GM19043 (cell line): ENCODE results near the gene GALNT4.

Experiments used
- ATAC-seq: cut with Tn5 transposase; IDR thresholded peaks from one replicate; pipeline ENCODE4 v1.9.1; 2021; ENCODE audit warnings: low read depth; ENCODE audit not compliant: unreplicated experiment

Gene GALNT4

GRCh38 chr12:89524541-89525304 is at the start of gene GALNT4:
TSS of gene GALNT4 (minus strand) at chr12:89524796. CDS start at chr12:89524549, 247 bp downstream.
- ATAC-seq, result peak; percentile 68

- ATAC-seq, result no peak
These were observed 48.6 kb upstream of the GALNT4 start for GRCh38 chr12:89573051-89573810.

DNA sequence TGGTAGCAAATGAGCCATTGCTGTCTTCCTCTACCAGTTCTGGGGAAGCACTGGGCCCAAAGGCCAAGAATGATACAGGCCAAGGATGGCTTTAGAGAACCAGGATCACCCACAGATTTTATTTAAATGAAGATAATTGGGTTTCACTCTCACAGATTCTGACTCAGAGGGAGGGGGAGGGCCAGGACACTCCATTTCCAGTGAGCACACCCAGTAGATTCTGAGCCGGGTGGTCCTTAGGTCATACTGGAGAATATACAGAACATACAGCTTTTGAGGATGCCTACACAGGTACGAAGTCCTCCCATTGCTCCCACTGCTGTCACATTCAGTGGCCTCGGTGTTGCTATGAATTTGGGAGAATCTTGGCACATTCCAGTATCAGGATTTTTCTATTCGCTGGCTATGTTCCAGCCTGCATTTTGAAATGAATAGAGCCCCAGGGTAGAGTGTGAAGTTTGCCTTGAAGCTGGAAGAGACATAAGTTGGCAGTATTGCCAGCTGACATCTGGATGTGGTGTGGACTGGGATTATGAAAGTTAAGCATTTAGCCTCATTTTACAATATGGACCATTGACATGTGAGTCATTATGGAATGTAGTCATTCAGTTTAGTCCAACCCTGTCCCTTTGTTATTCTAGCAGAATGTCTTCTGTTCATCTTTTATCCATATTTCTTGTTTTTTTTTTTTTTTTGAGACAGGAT is 47.0 kb upstream of the GALNT4 start:
- ATAC-seq, result no peak

GRCh38 chr12:89568484-89568883 is 43.9 kb upstream of the GALNT4 start:
- no peak for ATAC-seq

GRCh38 chr12:89567691-89568239 is 43.2 kb upstream of the GALNT4 start:
- ATAC-seq, result no peak

DNA sequence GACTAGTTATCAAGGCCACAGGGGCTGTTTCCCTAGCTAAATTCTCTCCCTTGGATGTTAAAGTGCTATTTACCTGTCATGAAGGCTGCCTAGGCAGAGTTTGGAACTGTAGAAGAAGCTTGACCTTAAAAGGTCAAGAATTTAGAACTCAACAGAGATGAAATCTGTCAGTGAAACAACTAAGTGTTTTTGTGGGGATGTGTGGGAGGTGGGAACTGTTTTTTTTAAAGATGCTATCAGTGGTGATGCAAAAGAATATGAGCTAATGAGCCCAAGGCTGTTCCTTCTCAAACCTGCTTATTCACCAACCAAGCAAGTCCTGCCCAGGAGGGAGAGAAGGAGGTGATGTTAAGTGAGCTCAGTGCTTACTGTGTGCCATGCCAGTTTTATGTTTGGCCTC is 42.0 kb upstream of the GALNT4 start:
- ATAC-seq, result no peak

DNA sequence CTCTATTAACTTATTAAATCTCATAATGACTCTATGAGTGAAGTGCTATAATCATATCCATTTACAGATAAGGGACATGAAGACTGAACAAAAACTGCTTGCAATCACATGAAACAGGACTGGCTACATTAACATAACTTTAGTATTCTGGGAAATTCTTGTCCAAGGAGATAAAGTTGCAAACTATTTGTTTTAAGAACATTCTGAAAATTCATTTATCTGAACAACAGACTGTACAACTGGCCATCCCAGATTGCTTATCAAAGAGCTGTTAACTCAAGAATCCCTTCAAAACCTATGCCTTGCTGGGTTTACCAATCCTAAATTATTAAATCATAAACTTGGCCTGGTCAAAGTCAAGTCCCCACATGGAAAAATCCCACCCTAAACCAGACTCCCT is 40.4 kb upstream of the GALNT4 start:
- no peak for ATAC-seq

DNA sequence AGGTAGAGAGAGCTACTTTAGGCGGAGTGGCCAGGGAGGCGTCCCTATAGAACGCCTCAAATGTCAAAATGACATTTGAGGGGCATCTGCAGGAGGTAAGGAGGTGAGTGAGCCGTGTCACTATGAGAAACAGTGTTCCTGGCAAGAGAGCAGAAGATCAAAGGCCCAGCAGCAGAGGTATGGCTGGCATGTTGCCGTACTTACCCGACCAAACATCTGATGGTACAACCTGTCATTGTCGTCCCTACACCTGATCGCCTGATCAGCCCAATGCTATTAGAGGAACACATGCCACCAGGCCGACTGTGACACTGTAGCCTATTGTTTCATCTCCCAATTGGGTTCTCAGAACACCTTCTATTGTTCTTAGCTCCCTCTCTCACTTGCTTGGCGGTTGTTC is 35.2 kb upstream of the GALNT4 start:
- ATAC-seq, result no peak

DNA sequence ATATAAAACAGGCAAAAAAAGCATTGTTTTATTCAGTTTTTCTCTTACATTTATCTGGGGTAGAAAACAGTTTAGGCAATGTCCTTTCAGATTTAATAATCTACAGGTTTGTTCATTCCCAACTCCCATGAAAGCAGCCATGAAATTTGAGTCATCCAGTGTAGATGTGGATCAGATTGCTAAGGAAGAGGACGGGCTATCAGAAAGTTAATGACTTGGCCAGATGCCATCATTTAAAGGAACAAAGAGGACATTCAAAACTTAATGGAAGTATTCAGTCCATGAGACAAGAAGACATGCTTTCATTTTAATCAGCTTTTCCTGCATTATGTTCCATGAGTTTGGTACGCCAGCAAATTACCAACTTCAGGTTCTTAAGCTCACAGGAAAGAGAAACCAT is 32.4 kb upstream of the GALNT4 start:
- ATAC-seq, result no peak

- no peak for ATAC-seq
These were observed 27.8 kb upstream of the GALNT4 start for GRCh38 chr12:89552376-89552775.

- ATAC-seq, result no peak
These were observed 27.2 kb upstream of the GALNT4 start for GRCh38 chr12:89551747-89552146.

DNA sequence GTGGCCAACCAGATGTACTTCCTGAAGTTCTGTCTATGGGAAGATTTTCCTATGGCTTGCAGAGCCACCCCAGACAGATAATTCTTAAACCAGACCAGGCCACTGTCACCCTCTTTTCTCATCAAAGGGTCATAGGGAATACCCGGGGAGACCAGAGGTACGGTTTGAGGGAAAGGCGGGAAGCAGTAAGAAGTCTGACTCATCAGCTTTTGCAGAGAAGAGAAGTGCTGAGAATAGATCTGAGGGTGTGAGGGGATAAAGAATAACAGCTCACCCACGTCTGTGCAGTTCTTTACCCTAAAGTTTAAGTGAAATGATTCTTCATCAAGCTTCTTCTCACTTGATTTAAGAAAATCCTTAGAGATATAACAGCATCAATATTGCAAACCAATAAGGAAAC is 22.5 kb upstream of the GALNT4 start:
- no peak for ATAC-seq

DNA sequence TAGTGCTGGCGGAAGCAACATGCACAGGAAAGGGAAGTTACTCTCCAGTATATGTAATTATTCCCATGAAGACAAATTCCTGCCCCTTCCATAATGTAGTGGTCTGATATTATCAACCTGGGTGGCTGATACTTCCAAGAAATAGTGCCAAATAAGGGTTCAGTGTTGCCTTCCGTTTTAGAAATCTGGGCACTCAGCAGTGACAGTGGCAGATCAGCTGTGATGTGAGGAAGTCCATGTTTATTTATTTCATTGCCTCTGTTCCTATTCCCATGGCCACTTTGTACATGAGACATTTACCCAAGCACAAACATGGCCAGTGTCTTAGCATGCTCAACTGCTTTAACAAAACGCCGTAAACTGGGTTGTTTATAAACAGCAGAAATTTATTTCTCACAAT is 21.6 kb upstream of the GALNT4 start:
- no peak for ATAC-seq

GRCh38 chr12:89544681-89545184 is 20.1 kb upstream of the GALNT4 start:
- ATAC-seq, result no peak

- ATAC-seq, result no peak
These were observed 19.4 kb upstream of the GALNT4 start for GRCh38 chr12:89544022-89544421.

GRCh38 chr12:89542912-89543592 is 18.5 kb upstream of the GALNT4 start:
- peak; percentile 86 for ATAC-seq

GRCh38 chr12:89542236-89542635 is 17.6 kb upstream of the GALNT4 start:
- no peak for ATAC-seq

GRCh38 chr12:89540586-89540985 is 16.0 kb upstream of the GALNT4 start:
- no peak for ATAC-seq

GRCh38 chr12:89539426-89540223 is 15.0 kb upstream of the GALNT4 start:
- no peak for ATAC-seq

DNA sequence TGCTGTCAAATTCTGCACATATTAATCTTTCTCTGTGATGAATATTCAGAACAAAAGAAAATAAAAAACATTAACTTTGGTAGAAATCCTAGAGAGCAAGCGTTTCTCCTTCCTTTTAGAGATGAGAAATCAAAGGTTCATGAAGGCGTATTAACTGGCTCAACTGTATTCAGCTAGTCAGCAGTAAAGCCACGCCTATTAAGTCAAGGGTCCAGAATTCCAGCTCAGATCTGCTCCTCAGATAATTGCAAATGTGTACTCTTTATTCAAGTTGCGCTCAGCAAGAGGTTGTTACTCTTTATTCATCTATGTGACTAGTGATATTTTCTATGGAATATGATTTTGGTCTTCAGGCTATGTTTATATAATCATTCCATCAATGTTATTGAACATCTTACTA is 14.3 kb upstream of the GALNT4 start:
- ATAC-seq, result no peak
